PFSK-1 (cell line): ENCODE results near the gene PGAP6.

Experiments
- FOXP2 ChIP-seq: optimal IDR thresholded peaks from 2 replicates; pipeline ENCODE3; 2011; ENCODE audit warnings: borderline replicate concordance, control low read depth, inconsistent platforms; ENCODE audit not compliant: insufficient read depth; ENCODE audit errors: extremely low read length, extremely low read depth
- POLR2AphosphoS5 ChIP-seq: IDR thresholded peaks from 2 replicates; pipeline ENCODE4 v1.6.1; 2012; ENCODE audit warnings: low read depth, mild to moderate bottlenecking, control low read depth, low read length, moderate library complexity
- REST ChIP-seq, 2 experiments: IDR thresholded peaks; 2 replicates each; pipeline versions ENCODE4 v1.6.1 to v1.8.0; 2011 to 2012; ENCODE audit warnings: low read depth in 2 of 2, low read length in 2 of 2, control low read depth in 1 of 2, inconsistent platforms in 1 of 2, mild to moderate bottlenecking in 1 of 2, moderate library complexity in 1 of 2; ENCODE audit not compliant: insufficient read depth in 1 of 2
- SIN3A ChIP-seq: IDR thresholded peaks from 2 replicates; pipeline ENCODE4 v1.6.1; 2012; ENCODE audit warnings: mild to moderate bottlenecking, low read length, moderate library complexity, borderline replicate concordance; ENCODE audit not compliant: insufficient read depth
- TAF1 ChIP-seq: IDR thresholded peaks from 2 replicates; pipeline ENCODE4 v1.6.1; 2012; ENCODE audit warnings: low read length, control low read depth, borderline replicate concordance; ENCODE audit not compliant: insufficient read depth

The PGAP6 gene

GRCh38 chr16:337975-338575 is 43.7 kb downstream of the PGAP6 start:
- TF ChIP-seq POLR2AphosphoS5 (no peak), TAF1 (no peak), FOXP2 (no peak)

- no peak for TF ChIP-seq TAF1
- no peak for TF ChIP-seq REST (IDR thresholded peaks at IDR 0.05; ENCODE audit: insufficient read depth in 1 of 2, low read depth in 2 of 2, low read length in 2 of 2)
- TF ChIP-seq FOXP2, result no peak
- no peak for TF ChIP-seq POLR2AphosphoS5
- TF ChIP-seq SIN3A, result no peak
These were observed 44.3 kb downstream of the PGAP6 start for GRCh38 chr16:337437-337836.

- no peak for TF ChIP-seq POLR2AphosphoS5
- TF ChIP-seq SIN3A, result no peak
- TF ChIP-seq TAF1, result no peak
- TF ChIP-seq REST (IDR thresholded peaks at IDR 0.05; ENCODE audit: insufficient read depth in 1 of 2, low read depth in 2 of 2, low read length in 2 of 2), result no peak
- TF ChIP-seq FOXP2, result no peak
These were observed 45.5 kb downstream of the PGAP6 start for GRCh38 chr16:336269-336668.

- no peak for TF ChIP-seq REST (IDR thresholded peaks at IDR 0.05; ENCODE audit: insufficient read depth in 1 of 2, low read depth in 2 of 2, low read length in 2 of 2)
- TF ChIP-seq POLR2AphosphoS5, result no peak
- no peak for TF ChIP-seq FOXP2
- no peak for TF ChIP-seq SIN3A
- TF ChIP-seq TAF1, result no peak
These were observed 48.2 kb downstream of the PGAP6 start for GRCh38 chr16:333406-334094.

GRCh38 chr16:330741-331140 is 51.0 kb downstream of the PGAP6 start:
- TF ChIP-seq FOXP2 (no peak), TAF1 (no peak), SIN3A (no peak), REST (IDR thresholded peaks at IDR 0.05; ENCODE audit: insufficient read depth in 1 of 2, low read depth in 2 of 2, low read length in 2 of 2) (no peak), POLR2AphosphoS5 (no peak)
